H9 (cell line): Measurements from ENCODE around the gene SH3GL1. TPM values are rescaled to one million over a fixed set of nuclear protein-coding genes. Genes with fewer than 3 reads are reported as not detected.

Source experiments
- DNase-seq: peaks from one replicate; pipeline ENCODE4 v3.0.0-alpha.2; 2017
- H2AFZ ChIP-seq: one replicate; pipeline ENCODE4 v1.6.1; 2013; ENCODE audit warnings: mild to moderate bottlenecking, low read length, control low read depth, moderate library complexity
- H2AK5ac ChIP-seq: 2 replicates; pipeline ENCODE4 v1.6.1; 2013; ENCODE audit warnings: low read length, control low read depth, mixed read lengths; ENCODE audit not compliant: insufficient read length
- H2BK120ac ChIP-seq: one replicate; pipeline ENCODE4 v1.6.1; 2013; ENCODE audit warnings: low read depth, mild to moderate bottlenecking, low read length, control low read depth, inconsistent platforms; ENCODE audit not compliant: poor library complexity, severe bottlenecking
- H2BK12ac ChIP-seq: 2 replicates; pipeline ENCODE4 v1.6.1; 2013; ENCODE audit warnings: low read length, control low read depth, mixed read lengths, low read depth; ENCODE audit not compliant: insufficient read length
- H2BK15ac ChIP-seq: 2 replicates; pipeline ENCODE4 v1.6.1; 2013; ENCODE audit warnings: low read depth, low read length, control low read depth
- H2BK20ac ChIP-seq: one replicate; pipeline ENCODE4 v1.6.1; 2013; ENCODE audit warnings: low read depth, mild to moderate bottlenecking, low read length, control low read depth, inconsistent platforms; ENCODE audit not compliant: poor library complexity, severe bottlenecking
- H2BK5ac ChIP-seq: 2 replicates; pipeline ENCODE4 v1.6.1; 2013; ENCODE audit warnings: low read length, control low read depth, mixed read lengths; ENCODE audit not compliant: insufficient read length
- H3K14ac ChIP-seq: 2 replicates; pipeline ENCODE4 v1.6.1; 2013; ENCODE audit warnings: low read length, control low read depth; ENCODE audit not compliant: insufficient read depth
- H3K18ac ChIP-seq: 2 replicates; pipeline ENCODE4 v1.6.1; 2013; ENCODE audit warnings: low read depth, mild to moderate bottlenecking, mixed read lengths, low read length, control low read depth; ENCODE audit not compliant: insufficient read length
- H3K23ac ChIP-seq: 2 replicates; pipeline ENCODE4 v1.6.1; 2013; ENCODE audit warnings: low read length, control low read depth, mixed read lengths, low read depth; ENCODE audit not compliant: insufficient read length
- H3K23me2 ChIP-seq: 2 replicates; pipeline ENCODE4 v1.6.1; 2013; ENCODE audit warnings: low read depth, mild to moderate bottlenecking, mixed read lengths, low read length, control low read depth; ENCODE audit not compliant: insufficient read length, poor library complexity, severe bottlenecking
- H3K27ac ChIP-seq: 2 replicates; pipeline ENCODE4 v1.5.1; 2013; ENCODE audit warnings: low read length, control low read depth, mixed read lengths, low read depth; ENCODE audit not compliant: insufficient read length
- H3K27me3 ChIP-seq: 2 replicates; pipeline ENCODE4 v1.6.1; 2013; ENCODE audit warnings: low read length, control low read depth, inconsistent platforms; ENCODE audit not compliant: insufficient read depth
- H3K4ac ChIP-seq: 2 replicates; pipeline ENCODE4 v1.6.1; 2013; ENCODE audit warnings: low read depth, mild to moderate bottlenecking, control low read depth, inconsistent platforms, low read length, moderate library complexity
- H3K4me1 ChIP-seq: 2 replicates; pipeline ENCODE4 v1.6.1; 2013; ENCODE audit warnings: low read length, control low read depth, inconsistent platforms; ENCODE audit not compliant: insufficient read depth
- H3K4me2 ChIP-seq: 2 replicates; pipeline ENCODE4 v1.6.1; 2013; ENCODE audit warnings: low read length, control low read depth, mixed read lengths; ENCODE audit not compliant: insufficient read length, insufficient read depth
- H3K56ac ChIP-seq: 2 replicates; pipeline ENCODE4 v1.6.1; 2013; ENCODE audit warnings: low read depth, mild to moderate bottlenecking, mixed read lengths, low read length, control low read depth; ENCODE audit not compliant: insufficient read length
- H3K79me1 ChIP-seq: 2 replicates; pipeline ENCODE4 v1.6.1; 2013; ENCODE audit warnings: low read depth, mild to moderate bottlenecking, moderate library complexity, low read length, control low read depth, inconsistent platforms; ENCODE audit not compliant: insufficient read depth, poor library complexity, severe bottlenecking
- H3K79me2 ChIP-seq: 2 replicates; pipeline ENCODE4 v1.6.1; 2013; ENCODE audit warnings: low read length, control low read depth, inconsistent platforms; ENCODE audit not compliant: insufficient read depth
- H3K9ac ChIP-seq: 2 replicates; pipeline ENCODE4 v1.6.1; 2013; ENCODE audit warnings: low read length, control low read depth, mixed read lengths; ENCODE audit not compliant: insufficient read length; ENCODE audit errors: extremely low read depth
- H3K9me3 ChIP-seq: one replicate; pipeline ENCODE4 v1.6.1; 2013; ENCODE audit warnings: low read depth, low read length, inconsistent platforms; ENCODE audit not compliant: control insufficient read depth
- H3T11ph ChIP-seq: one replicate; pipeline ENCODE4 v1.6.1; 2013; ENCODE audit warnings: mild to moderate bottlenecking, low read length, control low read depth, inconsistent platforms
- H4K20me1 ChIP-seq: one replicate; pipeline ENCODE4 v1.6.1; 2013; ENCODE audit not compliant: control insufficient read depth, insufficient read length, insufficient read depth
- H4K5ac ChIP-seq: 2 replicates; pipeline ENCODE4 v1.6.1; 2013; ENCODE audit warnings: low read depth, mild to moderate bottlenecking, mixed read lengths, low read length, control low read depth; ENCODE audit not compliant: insufficient read length
- H4K8ac ChIP-seq: replicated peaks from 2 replicates; pipeline ENCODE4 v1.6.1; 2013; ENCODE audit warnings: low read length, control low read depth, mixed read lengths, low read depth; ENCODE audit not compliant: insufficient read length
- H4K91ac ChIP-seq: 2 replicates; pipeline ENCODE4 v1.6.1; 2013; ENCODE audit warnings: low read depth, mild to moderate bottlenecking, moderate library complexity, mixed read lengths, low read length, control low read depth; ENCODE audit not compliant: insufficient read length
- H3K27ac Mint-ChIP-seq, 3 experiments: 2 replicates in 2 of 3; 3 replicates in 1 of 3; pipeline ENCODE4 v1.8.0; 2020 to 2021; ENCODE audit warnings: mixed read lengths in 3 of 3, mild to moderate bottlenecking in 1 of 3, moderate library complexity in 1 of 3
- H3K27me3 Mint-ChIP-seq: 2 replicates; pipeline ENCODE4 v1.8.0; 2021; ENCODE audit warnings: low read depth, mild to moderate bottlenecking, moderate library complexity, mixed read lengths
- H3K36me3 Mint-ChIP-seq, 3 experiments: 2 replicates in 2 of 3; 3 replicates in 1 of 3; pipeline ENCODE4 v1.8.0; 2020 to 2021; ENCODE audit warnings: low read depth in 3 of 3, mixed read lengths in 3 of 3; ENCODE audit not compliant: insufficient read depth in 1 of 3
- H3K4me1 Mint-ChIP-seq, 2 experiments: 2 replicates each; pipeline ENCODE4 v1.8.0; 2020; ENCODE audit warnings: mixed read lengths in 2 of 2
- H3K4me3 Mint-ChIP-seq, 2 experiments: 2 replicates in 1 of 2; 3 replicates in 1 of 2; pipeline ENCODE4 v1.8.0; 2020 to 2021; ENCODE audit warnings: mild to moderate bottlenecking in 2 of 2, mixed read lengths in 2 of 2, moderate library complexity in 1 of 2
- H3K9me3 Mint-ChIP-seq, 2 experiments: 2 replicates in 1 of 2; 3 replicates in 1 of 2; pipeline ENCODE4 v1.8.0; 2020; ENCODE audit warnings: mild to moderate bottlenecking in 2 of 2, mixed read lengths in 2 of 2, moderate library complexity in 1 of 2
- WGBS: extraction: QIAGEN DNeasy Blood & Tissue Kit; methylation state at CpG from one replicate; pipeline ENCODE4 v1.1.7; 2013; ENCODE audit warnings: missing lambda C conversion rate, low lambda C conversion rate, mixed read lengths; ENCODE audit not compliant: insufficient read length; ENCODE audit errors: extremely low coverage; 5-methylcytosine and 5-hydroxymethylcytosine counted together
- total RNA-seq: library from RNA; stranded (reverse); gene quantifications from 2 replicates; pipeline ENCODE4 v1.2.1, GENCODE V29; 2021
- TF ChIP-seq, protein P1 (sequence below): fragments of 200-600 bp; sonication (generic); conservative IDR thresholded peaks from 3 replicates; pipeline ENCODE4 v1.8.0; 2021; ENCODE audit warnings: antibody characterized with exemption, mild to moderate bottlenecking

Gene SH3GL1
- total RNA-seq, 1 experiment from 2014 or later: 85.5 TPM

DNA sequence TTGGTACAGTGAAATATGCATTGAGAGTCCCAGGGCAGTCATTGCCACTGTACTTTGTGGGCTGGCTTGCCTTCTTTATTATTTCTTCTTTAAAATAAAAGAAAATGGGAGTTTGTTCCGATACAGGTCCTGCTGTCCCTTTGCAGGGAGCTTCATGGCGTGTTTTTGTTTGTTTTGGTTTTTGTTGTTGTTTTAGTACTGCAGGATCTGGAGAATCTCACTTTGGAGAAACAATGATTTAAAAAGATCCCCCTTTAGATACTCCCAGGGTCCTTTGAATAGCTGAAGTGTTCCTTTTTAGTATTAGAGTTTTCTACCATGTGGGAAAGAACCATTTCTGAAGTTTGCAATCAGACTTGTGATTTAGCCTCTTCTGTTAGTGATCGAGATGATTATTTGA lies 13.2 kb upstream of the SH3GL1 start:
- DNase-seq: no peak
- peaks cover 5% of the 10 kb centered on the region for H4K20me1 ChIP-seq
- H3K9me3 Mint-ChIP-seq: no peaks in the 10 kb centered on the region

More for the DNA sequence above, 13.2 kb upstream of the SH3GL1 start:
- Histone ChIP-seq H3K23ac (no peak overlapping the region), H2BK15ac (no peak overlapping the region), H3K9me3 (no peaks in the 10 kb centered on the region), H3K4me2 (no peak overlapping the region), H3K79me2 (peaks cover 38% of the 10 kb centered on the region; the same call in 1 of the 2 replicates), H3K23me2 (no peaks in the 10 kb centered on the region), H2BK120ac (no peak overlapping the region), H3K4ac (no peak overlapping the region), H2BK12ac (no peak overlapping the region), H3K27ac (no peak overlapping the region), H2AK5ac (no peak overlapping the region), H3K4me1 (peaks cover 3% of the 10 kb centered on the region; the same call in 1 of the 2 replicates), H4K8ac (no peak overlapping the region), H3K14ac (no peak overlapping the region), H3K9ac (no peak overlapping the region), H2BK20ac (no peak overlapping the region), H3K56ac (no peak overlapping the region), H4K5ac (no peak overlapping the region), H4K91ac (no peak overlapping the region), H3K27me3 (no peaks in the 10 kb centered on the region), H2BK5ac (no peak overlapping the region), H3K79me1 (peaks cover 9% of the 10 kb centered on the region), H3K18ac (no peak overlapping the region), H3T11ph (no peak overlapping the region), H2AFZ (no peak overlapping the region)
- H3K27ac Mint-ChIP-seq: peak overlapping the region; percentile 89 to 98 (median 97); a peak in 6 of 7 replicates
- peaks cover 49 to 59% of the 10 kb centered on the region in 2 experiments for H3K4me1 Mint-ChIP-seq
- WGBS: no CpG with 5 or more reads among the region's 3 CpGs
- TF ChIP-seq, protein P1, sequence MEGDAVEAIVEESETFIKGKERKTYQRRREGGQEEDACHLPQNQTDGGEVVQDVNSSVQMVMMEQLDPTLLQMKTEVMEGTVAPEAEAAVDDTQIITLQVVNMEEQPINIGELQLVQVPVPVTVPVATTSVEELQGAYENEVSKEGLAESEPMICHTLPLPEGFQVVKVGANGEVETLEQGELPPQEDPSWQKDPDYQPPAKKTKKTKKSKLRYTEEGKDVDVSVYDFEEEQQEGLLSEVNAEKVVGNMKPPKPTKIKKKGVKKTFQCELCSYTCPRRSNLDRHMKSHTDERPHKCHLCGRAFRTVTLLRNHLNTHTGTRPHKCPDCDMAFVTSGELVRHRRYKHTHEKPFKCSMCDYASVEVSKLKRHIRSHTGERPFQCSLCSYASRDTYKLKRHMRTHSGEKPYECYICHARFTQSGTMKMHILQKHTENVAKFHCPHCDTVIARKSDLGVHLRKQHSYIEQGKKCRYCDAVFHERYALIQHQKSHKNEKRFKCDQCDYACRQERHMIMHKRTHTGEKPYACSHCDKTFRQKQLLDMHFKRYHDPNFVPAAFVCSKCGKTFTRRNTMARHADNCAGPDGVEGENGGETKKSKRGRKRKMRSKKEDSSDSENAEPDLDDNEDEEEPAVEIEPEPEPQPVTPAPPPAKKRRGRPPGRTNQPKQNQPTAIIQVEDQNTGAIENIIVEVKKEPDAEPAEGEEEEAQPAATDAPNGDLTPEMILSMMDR: no peak
- peaks cover 49 to 85% (median 74%) of the 10 kb centered on the region in 3 experiments for H3K36me3 Mint-ChIP-seq
- peak overlapping the region in 1 of 2 experiments; percentile 5; a peak in 1 of 5 replicates for H3K4me3 Mint-ChIP-seq
- H3K27me3 Mint-ChIP-seq: no peaks in the 10 kb centered on the region
